ENCODE results near the gene PRRC2C.

DNA sequence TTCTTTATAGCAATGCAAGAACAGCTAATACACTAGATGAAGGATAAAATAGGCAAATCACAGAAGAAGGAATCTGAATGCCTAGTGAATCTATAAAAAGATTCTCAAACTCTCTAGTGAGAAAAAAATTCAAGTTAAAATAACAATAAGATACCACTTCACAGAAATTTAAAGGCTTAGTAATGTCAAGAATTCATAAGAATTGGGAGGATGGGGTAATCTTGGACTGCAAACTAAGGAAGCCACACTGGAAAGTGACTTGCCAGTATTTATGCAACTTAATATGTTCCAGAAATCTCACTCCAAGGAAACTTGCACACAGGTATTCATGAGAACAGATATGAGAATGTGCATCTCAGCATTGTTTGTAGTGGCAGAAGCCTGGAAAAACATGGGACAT, 38.9 kb upstream of the PRRC2C start:
- TF ChIP-seq, protein P1, sequence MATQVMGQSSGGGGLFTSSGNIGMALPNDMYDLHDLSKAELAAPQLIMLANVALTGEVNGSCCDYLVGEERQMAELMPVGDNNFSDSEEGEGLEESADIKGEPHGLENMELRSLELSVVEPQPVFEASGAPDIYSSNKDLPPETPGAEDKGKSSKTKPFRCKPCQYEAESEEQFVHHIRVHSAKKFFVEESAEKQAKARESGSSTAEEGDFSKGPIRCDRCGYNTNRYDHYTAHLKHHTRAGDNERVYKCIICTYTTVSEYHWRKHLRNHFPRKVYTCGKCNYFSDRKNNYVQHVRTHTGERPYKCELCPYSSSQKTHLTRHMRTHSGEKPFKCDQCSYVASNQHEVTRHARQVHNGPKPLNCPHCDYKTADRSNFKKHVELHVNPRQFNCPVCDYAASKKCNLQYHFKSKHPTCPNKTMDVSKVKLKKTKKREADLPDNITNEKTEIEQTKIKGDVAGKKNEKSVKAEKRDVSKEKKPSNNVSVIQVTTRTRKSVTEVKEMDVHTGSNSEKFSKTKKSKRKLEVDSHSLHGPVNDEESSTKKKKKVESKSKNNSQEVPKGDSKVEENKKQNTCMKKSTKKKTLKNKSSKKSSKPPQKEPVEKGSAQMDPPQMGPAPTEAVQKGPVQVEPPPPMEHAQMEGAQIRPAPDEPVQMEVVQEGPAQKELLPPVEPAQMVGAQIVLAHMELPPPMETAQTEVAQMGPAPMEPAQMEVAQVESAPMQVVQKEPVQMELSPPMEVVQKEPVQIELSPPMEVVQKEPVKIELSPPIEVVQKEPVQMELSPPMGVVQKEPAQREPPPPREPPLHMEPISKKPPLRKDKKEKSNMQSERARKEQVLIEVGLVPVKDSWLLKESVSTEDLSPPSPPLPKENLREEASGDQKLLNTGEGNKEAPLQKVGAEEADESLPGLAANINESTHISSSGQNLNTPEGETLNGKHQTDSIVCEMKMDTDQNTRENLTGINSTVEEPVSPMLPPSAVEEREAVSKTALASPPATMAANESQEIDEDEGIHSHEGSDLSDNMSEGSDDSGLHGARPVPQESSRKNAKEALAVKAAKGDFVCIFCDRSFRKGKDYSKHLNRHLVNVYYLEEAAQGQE (IDR thresholded peaks at IDR 0.05; ENCODE audit: insufficient read depth in 1 of 2, low read depth in 2 of 2, low read length in 2 of 2), result no peak
- TF ChIP-seq POLR2AphosphoS5 (IDR thresholded peaks at IDR 0.05; ENCODE audit: low read depth, low read length), result no peak
- TF ChIP-seq TAF1 (IDR thresholded peaks at IDR 0.05; ENCODE audit: borderline replicate concordance, insufficient read depth, low read length), result no peak
- TF ChIP-seq SIN3A (IDR thresholded peaks at IDR 0.05; ENCODE audit: borderline replicate concordance, insufficient read depth, low read length), result no peak

Measured in PFSK-1 (cell line).